H1 (cell line): ENCODE measurements around the gene RAD51B. TPM values are rescaled to one million over a fixed set of nuclear protein-coding genes. Genes with fewer than 3 reads are reported as not detected.
A peak's percentile ranks its signal among the peaks of the same experiment; 100 is the strongest.

Experiments used
- CTCF ChIA-PET: fragments of 300-600 bp; sonication (Branson Sonifier 250); formaldehyde crosslinking; loops from one replicate; lab custom pipeline; 2021; ENCODE audit not compliant: partially characterized antibody; lab: Charles Lee
- POLR2A ChIA-PET: fragments of 300-600 bp; sonication (Branson Sonifier 250); formaldehyde crosslinking; loops from one replicate; lab custom pipeline; 2021; ENCODE audit warnings: inconsistent platforms; ENCODE audit not compliant: partially characterized antibody; lab: Charles Lee
- DNase-seq, 2 experiments: peaks; one replicate each; pipeline versions ENCODE4 v3.0.0 to v3.0.0-alpha.2; 2010 to 2022; ENCODE audit warnings: low spot score in 2 of 2, low read depth in 1 of 2, mixed read lengths in 1 of 2
- FAIRE-seq: peaks from 2 replicates; lab custom pipeline; 2011; peaks lifted over from hg19 to GRCh38; lab: Jason Lieb, UNC
- H2AFZ ChIP-seq: 2 replicates; pipeline ENCODE4 v1.8.1; 2012; ENCODE audit warnings: low read length, inconsistent platforms
- H2AK5ac ChIP-seq: 2 replicates; pipeline ENCODE4 v1.6.1; 2013; ENCODE audit warnings: low read depth, low read length
- H2BK120ac ChIP-seq: replicated peaks from 2 replicates; pipeline ENCODE3; 2013; ENCODE audit warnings: low read depth, low read length, inconsistent platforms
- H2BK12ac ChIP-seq: 2 replicates; pipeline ENCODE4 v1.6.1; 2013; ENCODE audit warnings: low read depth, low read length
- H2BK15ac ChIP-seq: 2 replicates; pipeline ENCODE4 v1.6.1; 2013; ENCODE audit warnings: low read length
- H2BK20ac ChIP-seq: 2 replicates; pipeline ENCODE4 v1.6.1; 2013; ENCODE audit warnings: low read length
- H2BK5ac ChIP-seq: 2 replicates; pipeline ENCODE4 v1.6.1; 2013; ENCODE audit warnings: low read depth, low read length
- H3K14ac ChIP-seq: 2 replicates; pipeline ENCODE4 v1.6.1; 2013; ENCODE audit warnings: inconsistent platforms; ENCODE audit not compliant: insufficient read length
- H3K18ac ChIP-seq: 2 replicates; pipeline ENCODE4 v1.6.1; 2013; ENCODE audit warnings: low read length; ENCODE audit errors: extremely low read depth
- H3K23ac ChIP-seq: 2 replicates; pipeline ENCODE4 v1.6.1; 2013; ENCODE audit warnings: inconsistent platforms; ENCODE audit not compliant: insufficient read length
- H3K23me2 ChIP-seq: 2 replicates; pipeline ENCODE4 v1.6.1; 2013; ENCODE audit warnings: low read depth, low read length
- H3K27ac ChIP-seq: 2 replicates; pipeline ENCODE4 v1.6.1; 2011; ENCODE audit warnings: low read depth, low read length, inconsistent platforms
- H3K27me3 ChIP-seq, 4 experiments: replicated peaks in 1 of 4; 1 replicate in 1 of 4; 2 replicates in 3 of 4; pipeline versions ENCODE4 v1.6.1 to v1.8.1; 2011 to 2013; ENCODE audit warnings: low read length in 3 of 4, mild to moderate bottlenecking in 3 of 4, inconsistent platforms in 2 of 4, mixed read lengths in 2 of 4, moderate library complexity in 1 of 4; ENCODE audit not compliant: control insufficient read depth in 3 of 4, insufficient read depth in 3 of 4; ENCODE audit errors: extremely low read depth in 1 of 4
- H3K36me3 ChIP-seq, 4 experiments: 2 replicates each; pipeline versions ENCODE4 v1.6.1 to v1.8.1; 2011 to 2013; ENCODE audit warnings: mild to moderate bottlenecking in 4 of 4, low read length in 3 of 4, moderate library complexity in 2 of 4, control low read depth in 1 of 4, inconsistent platforms in 1 of 4; ENCODE audit not compliant: insufficient read depth in 4 of 4, control insufficient read depth in 2 of 4
- H3K4ac ChIP-seq: replicated peaks from 2 replicates; pipeline ENCODE3; 2013; ENCODE audit warnings: low read length, low read depth, mixed read lengths, inconsistent platforms; ENCODE audit not compliant: insufficient read length
- H3K4me1 ChIP-seq, 4 experiments: replicated peaks in 1 of 4; 1 replicate in 1 of 4; 2 replicates in 3 of 4; pipeline versions ENCODE4 v1.6.1 to v1.8.1; 2011 to 2013; ENCODE audit warnings: low read length in 3 of 4, inconsistent platforms in 2 of 4, mixed read lengths in 1 of 4; ENCODE audit not compliant: insufficient read depth in 4 of 4, control insufficient read depth in 3 of 4
- H3K4me2 ChIP-seq, 2 experiments: 2 replicates each; pipeline versions ENCODE4 v1.6.1 to v1.8.1; 2011 to 2013; ENCODE audit warnings: low read depth in 2 of 2, low read length in 2 of 2, control low read depth in 1 of 2, inconsistent platforms in 1 of 2, mild to moderate bottlenecking in 1 of 2; ENCODE audit not compliant: insufficient read depth in 1 of 2
- H3K4me3 ChIP-seq, 4 experiments: fragments of 200-600, 300-600 bp in 1 of 4; sonication (generic), shearing (Covaris generic), sonication (Bioruptor Twin) in 1 of 4; 2 replicates each; pipeline versions ENCODE4 v1.5.1 to v1.8.1; 2011 to 2016; ENCODE audit warnings: low read length in 4 of 4, low read depth in 3 of 4, control low read depth in 2 of 4, inconsistent platforms in 2 of 4, mild to moderate bottlenecking in 2 of 4, mixed read lengths in 1 of 4, moderate library complexity in 1 of 4; ENCODE audit not compliant: insufficient read depth in 2 of 4; ENCODE audit errors: extremely low read depth in 1 of 4
- H3K56ac ChIP-seq: replicated peaks from 2 replicates; pipeline ENCODE3; 2013; ENCODE audit warnings: low read depth, mild to moderate bottlenecking, mixed read lengths, low read length, inconsistent platforms; ENCODE audit not compliant: insufficient read length
- H3K79me1 ChIP-seq: 2 replicates; pipeline ENCODE4 v1.6.1; 2013; ENCODE audit warnings: low read depth, low read length, control low read depth
- H3K79me2 ChIP-seq, 2 experiments: 2 replicates each; pipeline versions ENCODE4 v1.6.1 to v1.8.1; 2012 to 2013; ENCODE audit warnings: low read length in 2 of 2, mild to moderate bottlenecking in 2 of 2, inconsistent platforms in 1 of 2; ENCODE audit not compliant: insufficient read depth in 2 of 2, control insufficient read depth in 1 of 2
- H3K9ac ChIP-seq, 4 experiments: replicated peaks in 1 of 4; 1 replicate in 1 of 4; 2 replicates in 3 of 4; pipeline versions ENCODE4 v1.6.1 to v1.8.1; 2011 to 2013; ENCODE audit warnings: low read depth in 3 of 4, low read length in 3 of 4, control low read depth in 2 of 4, mild to moderate bottlenecking in 2 of 4, moderate library complexity in 2 of 4, inconsistent platforms in 1 of 4; ENCODE audit errors: extremely low read depth in 1 of 4
- H3K9me3 ChIP-seq, 2 experiments: 2 replicates each; pipeline versions ENCODE4 v1.6.1 to v1.8.1; 2012 to 2013; ENCODE audit warnings: mild to moderate bottlenecking in 2 of 2, moderate library complexity in 2 of 2, control low read depth in 1 of 2, inconsistent platforms in 1 of 2, low read depth in 1 of 2, low read length in 1 of 2, mixed read lengths in 1 of 2; ENCODE audit not compliant: insufficient read depth in 2 of 2
- H4K20me1 ChIP-seq, 2 experiments: replicated peaks in 1 of 2; 2 replicates each; pipeline versions ENCODE3 to v1.8.1; 2011 to 2013; ENCODE audit warnings: inconsistent platforms in 2 of 2, low read length in 2 of 2, mild to moderate bottlenecking in 1 of 2; ENCODE audit not compliant: insufficient read depth in 2 of 2, control insufficient read depth in 1 of 2
- H4K5ac ChIP-seq: 2 replicates; pipeline ENCODE4 v1.6.1; 2013; ENCODE audit warnings: low read length, low read depth, mixed read lengths, inconsistent platforms; ENCODE audit not compliant: insufficient read length
- H4K8ac ChIP-seq: 2 replicates; pipeline ENCODE4 v1.8.0; 2013; ENCODE audit warnings: mild to moderate bottlenecking, moderate library complexity, low read length, inconsistent platforms; ENCODE audit not compliant: insufficient read depth; ENCODE audit errors: extremely low read depth
- H4K91ac ChIP-seq: replicated peaks from 2 replicates; pipeline ENCODE3; 2013; ENCODE audit warnings: low read length, mixed read lengths, inconsistent platforms; ENCODE audit not compliant: insufficient read length
- E2F6 ChIP-seq: IDR thresholded peaks from 2 replicates; pipeline ENCODE4 v1.6.1; 2012; ENCODE audit warnings: inconsistent platforms
- HDAC2 ChIP-seq, 2 experiments: fragments of 300-600 bp in 1 of 2; sonication (generic) in 1 of 2; IDR thresholded peaks; 2 replicates each; pipeline ENCODE4 v1.6.1; 2011 to 2012; ENCODE audit warnings: low read depth in 2 of 2, low read length in 2 of 2, mild to moderate bottlenecking in 2 of 2, moderate library complexity in 2 of 2, borderline replicate concordance in 1 of 2, inconsistent platforms in 1 of 2
- KDM1A ChIP-seq: fragments of 200-600, 300-600 bp; sonication (generic); IDR thresholded peaks from 2 replicates; pipeline ENCODE4 v1.7.1; 2016; ENCODE audit warnings: mild to moderate bottlenecking, low read length, borderline replicate concordance
- RAD21 ChIP-seq, 2 experiments: IDR thresholded peaks in 1 of 2; conservative IDR thresholded peaks in 1 of 2; 2 replicates each; pipeline ENCODE4 v1.6.1; 2011; ENCODE audit warnings: low read depth in 2 of 2, low read length in 2 of 2, improper control_type of control experiment in 1 of 2, inconsistent platforms in 1 of 2, mild to moderate bottlenecking in 1 of 2, moderate library complexity in 1 of 2
- RFX5 ChIP-seq: IDR thresholded peaks from 2 replicates; pipeline ENCODE4 v1.6.1; 2011; ENCODE audit warnings: low read depth, low read length, improper control_type of control experiment, borderline replicate concordance
- SIN3A ChIP-seq, 2 experiments: IDR thresholded peaks in 1 of 2; conservative IDR thresholded peaks in 1 of 2; 2 replicates each; pipeline ENCODE4 v1.6.1; 2011 to 2012; ENCODE audit warnings: low read length in 2 of 2, improper control_type of control experiment in 1 of 2, low read depth in 1 of 2, mild to moderate bottlenecking in 1 of 2
- SIX5 ChIP-seq: IDR thresholded peaks from 2 replicates; pipeline ENCODE4 v1.6.1; 2011; ENCODE audit warnings: mild to moderate bottlenecking, low read depth, low read length
- TAF1 ChIP-seq: IDR thresholded peaks from 2 replicates; pipeline ENCODE4 v1.6.1; 2011; ENCODE audit warnings: mild to moderate bottlenecking, low read depth, low read length
- YY1 ChIP-seq: IDR thresholded peaks from 2 replicates; pipeline ENCODE4 v1.6.1; 2011; ENCODE audit warnings: low read depth, mild to moderate bottlenecking, low read length
- WGBS, 2 experiments: shearing (Covaris generic) in 1 of 2; methylation state at CpG; one replicate each; pipeline versions ENCODE4 v1.1.6 to v1.1.7; 2013 to 2015; ENCODE audit warnings: low lambda C conversion rate in 2 of 2, mixed read lengths in 2 of 2, inconsistent platforms in 1 of 2, low coverage in 1 of 2, missing lambda C conversion rate in 1 of 2; ENCODE audit not compliant: insufficient replicate concordance in 2 of 2, insufficient coverage in 1 of 2, insufficient read length in 1 of 2; ENCODE audit errors: extremely low coverage in 1 of 2, missing lambda C conversion rate in 1 of 2; 5-methylcytosine and 5-hydroxymethylcytosine counted together
- polyA plus RNA-seq, 7 experiments: library from polyadenylated mRNA; depleted of rRNA in 3 of 7; stranded (reverse) in 5 of 7; unstranded in 2 of 7; fragments of >200 nt in 5 of 7; fragments of 200-250 nt in 2 of 7; gene quantifications; 1 replicate in 5 of 7; 2 replicates in 1 of 7; 4 replicates in 1 of 7; pipeline versions ENCODE4 v1.2.1 to v1.2.3, GENCODE V29; 2011 to 2013; ENCODE audit warnings: missing spikeins in 2 of 7, mixed read lengths in 2 of 7
- total RNA-seq: library from RNA; stranded (reverse); fragmentation: NEBNext Ultra II Directional; extraction: Animal tissue kit (Norgen Biotek cat#: 25700); gene quantifications from 2 replicates; pipeline ENCODE4 v1.2.1, GENCODE V29; 2021
- TF ChIP-seq, protein P1 (sequence below), 3 experiments: IDR thresholded peaks; 1 replicate in 2 of 3; 2 replicates in 1 of 3; pipeline versions ENCODE4 v1.5.1 to v1.6.1; 2011; ENCODE audit warnings: low read length in 3 of 3, mild to moderate bottlenecking in 3 of 3, inconsistent platforms in 2 of 3, low read depth in 1 of 3, moderate library complexity in 1 of 3; ENCODE audit not compliant: insufficient read depth in 1 of 3; ENCODE audit errors: control extremely low read depth in 1 of 3

Gene RAD51B
- total and polyA plus RNA-seq, 2 of the 8 experiments (the other 6 are each of a cell fraction or from before 2014, with no cell fraction given): 3.9 to 14.9 TPM

GRCh38 chr14:68691792-68692118 is 872.2 kb downstream of the RAD51B start:
- Histone ChIP-seq H3K4me3 (no peak overlapping the region), H3K27ac (no peak overlapping the region), H3K4ac (no peak overlapping the region), H2BK15ac (no peak overlapping the region), H2BK5ac (no peak overlapping the region), H2BK20ac (no peak overlapping the region), H2BK120ac (no peak overlapping the region), H3K23me2 (no peaks in the 10 kb centered on the region), H3K14ac (no peak overlapping the region), H3K18ac (peak overlapping the region; percentile 32; the same call in 1 of the 2 replicates), H3K56ac (no peak overlapping the region), H4K8ac (no peak overlapping the region), H3K36me3 (no peaks in the 10 kb centered on the region), H3K9me3 (no peaks in the 10 kb centered on the region; a peak in 1 of 4 replicates), H4K91ac (no peak overlapping the region), H3K79me1 (no peaks in the 10 kb centered on the region), H2BK12ac (no peak overlapping the region), H3K79me2 (no peaks in the 10 kb centered on the region), H3K23ac (no peak overlapping the region), H4K5ac (no peak overlapping the region), H3K4me1 (peaks cover 0 to 15% (median 10%) of the 10 kb centered on the region in 4 experiments; a peak in 6 of 7 replicates), H2AFZ (no peak overlapping the region), H3K27me3 (no peaks in the 10 kb centered on the region), H3K9ac (no peak overlapping the region), H4K20me1 (no peaks in the 10 kb centered on the region), H3K4me2 (no peak overlapping the region; a peak in 1 of 4 replicates), H2AK5ac (no peak overlapping the region)
- POLR2A ChIA-PET: no interaction called here
- CTCF ChIA-PET: interaction anchor here (0.7 to 1.2 kb wide), 4 partner anchors 9 to 1141 kb away, joined by 3 to 4 read pairs (median 4); no protein-coding TSS in a partner anchor
- DNase-seq (no peak), FAIRE-seq (no peak)
- WGBS, 2 experiments: 73% methylated on average over 3 of the region's 3 CpGs; no CpG with 5 or more reads in 1 of the 2 experiments
- no peak for TF ChIP-seq TAF1
- no peak for TF ChIP-seq RFX5
- TF ChIP-seq SIX5: no peak
- no peak for TF ChIP-seq SIN3A (conservative IDR thresholded peaks at IDR 0.05 in 1 of 2, IDR thresholded peaks at IDR 0.05 in 1 of 2; ENCODE audit: low read depth in 1 of 2, low read length in 2 of 2)
- TF ChIP-seq KDM1A: no peak
- no peak for TF ChIP-seq RAD21 (IDR thresholded peaks at IDR 0.05 in 1 of 2, conservative IDR thresholded peaks at IDR 0.05 in 1 of 2; ENCODE audit: low read depth in 2 of 2, low read length in 2 of 2)
- no peak for TF ChIP-seq HDAC2 (IDR thresholded peaks at IDR 0.05; ENCODE audit: borderline replicate concordance in 1 of 2, low read depth in 2 of 2, low read length in 2 of 2)
- no peak for TF ChIP-seq YY1
- TF ChIP-seq, protein P1, sequence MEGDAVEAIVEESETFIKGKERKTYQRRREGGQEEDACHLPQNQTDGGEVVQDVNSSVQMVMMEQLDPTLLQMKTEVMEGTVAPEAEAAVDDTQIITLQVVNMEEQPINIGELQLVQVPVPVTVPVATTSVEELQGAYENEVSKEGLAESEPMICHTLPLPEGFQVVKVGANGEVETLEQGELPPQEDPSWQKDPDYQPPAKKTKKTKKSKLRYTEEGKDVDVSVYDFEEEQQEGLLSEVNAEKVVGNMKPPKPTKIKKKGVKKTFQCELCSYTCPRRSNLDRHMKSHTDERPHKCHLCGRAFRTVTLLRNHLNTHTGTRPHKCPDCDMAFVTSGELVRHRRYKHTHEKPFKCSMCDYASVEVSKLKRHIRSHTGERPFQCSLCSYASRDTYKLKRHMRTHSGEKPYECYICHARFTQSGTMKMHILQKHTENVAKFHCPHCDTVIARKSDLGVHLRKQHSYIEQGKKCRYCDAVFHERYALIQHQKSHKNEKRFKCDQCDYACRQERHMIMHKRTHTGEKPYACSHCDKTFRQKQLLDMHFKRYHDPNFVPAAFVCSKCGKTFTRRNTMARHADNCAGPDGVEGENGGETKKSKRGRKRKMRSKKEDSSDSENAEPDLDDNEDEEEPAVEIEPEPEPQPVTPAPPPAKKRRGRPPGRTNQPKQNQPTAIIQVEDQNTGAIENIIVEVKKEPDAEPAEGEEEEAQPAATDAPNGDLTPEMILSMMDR (IDR thresholded peaks at IDR 0.05; ENCODE audit: control extremely low read depth in 1 of 3, insufficient read depth in 1 of 3, low read depth in 1 of 3, low read length in 3 of 3): no peak
- TF ChIP-seq E2F6: no peak
